WTC11 (cell line): Measurements from ENCODE around the gene SLC12A6. TPM values are rescaled to one million over a fixed set of nuclear protein-coding genes. Genes with fewer than 3 reads are reported as not detected.

Experiments
- ATAC-seq: fragments of 200-7000 bp; cut with Tn5 transposase; 2 replicates; pipeline ENCODE4 v1.10.0; 2021; ENCODE audit warnings: mild to moderate bottlenecking, moderate library complexity
- CTCF ChIA-PET: fragments of 300-600 bp; sonication (Branson Sonifier 250); formaldehyde crosslinking; loops from one replicate; lab custom pipeline; 2021; ENCODE audit warnings: antibody characterized with exemption; lab: Charles Lee
- POLR2A ChIA-PET: fragments of 350-600 bp; sonication (Branson Sonifier 250); formaldehyde crosslinking; loops from one replicate; lab custom pipeline; 2021; ENCODE audit warnings: antibody characterized with exemption; lab: Charles Lee
- DNase-seq: peaks from one replicate; pipeline ENCODE4 v3.0.0; 2021; ENCODE audit warnings: low spot score
- H3K27ac Mint-ChIP-seq: 2 replicates; pipeline ENCODE4 v1.8.0; 2021; ENCODE audit warnings: mixed read lengths
- H3K27me3 Mint-ChIP-seq: 2 replicates; pipeline ENCODE4 v1.8.0; 2021; ENCODE audit warnings: low read depth, mild to moderate bottlenecking, moderate library complexity, mixed read lengths
- H3K36me3 Mint-ChIP-seq: 2 replicates; pipeline ENCODE4 v1.8.0; 2021; ENCODE audit warnings: mixed read lengths
- H3K4me1 Mint-ChIP-seq: 2 replicates; pipeline ENCODE4 v1.8.0; 2022; ENCODE audit warnings: mixed read lengths
- H3K4me3 Mint-ChIP-seq: 2 replicates; pipeline ENCODE4 v1.8.0; 2021; ENCODE audit warnings: mild to moderate bottlenecking, moderate library complexity, mixed read lengths
- H3K9me3 Mint-ChIP-seq: 2 replicates; pipeline ENCODE4 v1.8.0; 2021; ENCODE audit warnings: mixed read lengths
- AFF4 ChIP-seq: sonication (generic); formaldehyde crosslinking; IDR thresholded peaks from 2 replicates; pipeline ENCODE4 v1.8.1; 2023; ENCODE audit warnings: mild to moderate bottlenecking, missing genetic modification reagents, borderline replicate concordance
- AR ChIP-seq: fragments of 250-450 bp; sonication (Bioruptor Pico); IDR thresholded peaks from 2 replicates; pipeline ENCODE4 v1.9.0; 2021; ENCODE audit warnings: mild to moderate bottlenecking
- ATF2 ChIP-seq: sonication (generic); formaldehyde crosslinking; IDR thresholded peaks from 2 replicates; pipeline ENCODE4 v1.8.1; 2022; ENCODE audit warnings: low read depth, missing genetic modification reagents, borderline replicate concordance
- CBFB ChIP-seq: sonication (generic); formaldehyde crosslinking; IDR thresholded peaks from 2 replicates; pipeline ENCODE4 v1.8.1; 2022; ENCODE audit warnings: mild to moderate bottlenecking, low read depth, missing genetic modification reagents
- CDX4 ChIP-seq: fragments of 250-450 bp; sonication (Bioruptor Pico); IDR thresholded peaks from 2 replicates; pipeline ENCODE4 v1.9.0; 2021; ENCODE audit warnings: moderate library complexity, mild to moderate bottlenecking, inconsistent platforms, borderline replicate concordance
- E2F5 ChIP-seq: sonication (generic); formaldehyde crosslinking; IDR thresholded peaks from 2 replicates; pipeline ENCODE4 v1.8.1; 2022; ENCODE audit warnings: mild to moderate bottlenecking, moderate library complexity, missing genetic modification reagents
- ETV6 ChIP-seq: sonication (generic); formaldehyde crosslinking; IDR thresholded peaks from 2 replicates; pipeline ENCODE4 v1.8.1; 2022; ENCODE audit warnings: mild to moderate bottlenecking, missing genetic modification reagents
- HMGA2 ChIP-seq: fragments of 250-450 bp; sonication (Bioruptor Pico); IDR thresholded peaks from 2 replicates; pipeline ENCODE4 v1.4.0; 2021; ENCODE audit warnings: mild to moderate bottlenecking, moderate library complexity
- JAZF1 ChIP-seq: fragments of 250-450 bp; sonication (Bioruptor Pico); IDR thresholded peaks from 2 replicates; pipeline ENCODE4 v1.9.0; 2021; ENCODE audit warnings: moderate library complexity, mild to moderate bottlenecking, inconsistent platforms
- MXD4 ChIP-seq: fragments of 250-450 bp; sonication (Bioruptor Pico); IDR thresholded peaks from 2 replicates; pipeline ENCODE4 v1.8.0; 2021; ENCODE audit warnings: mild to moderate bottlenecking, moderate library complexity, borderline replicate concordance
- NR1H2 ChIP-seq: sonication (generic); formaldehyde crosslinking; IDR thresholded peaks from 2 replicates; pipeline ENCODE4 v1.9.0; 2021; ENCODE audit warnings: mild to moderate bottlenecking, moderate library complexity, missing genetic modification reagents
- NR2C2 ChIP-seq: sonication (generic); formaldehyde crosslinking; IDR thresholded peaks from 2 replicates; pipeline ENCODE4 v1.8.0; 2022; ENCODE audit warnings: mild to moderate bottlenecking, missing genetic modification reagents
- PRRX2 ChIP-seq: fragments of 250-450 bp; sonication (Bioruptor Pico); IDR thresholded peaks from 2 replicates; pipeline ENCODE4 v1.8.0; 2021; ENCODE audit warnings: mild to moderate bottlenecking
- RORB ChIP-seq: fragments of 250-450 bp; sonication (Bioruptor Pico); IDR thresholded peaks from 2 replicates; pipeline ENCODE4 v1.9.0; 2021; ENCODE audit warnings: mild to moderate bottlenecking
- SMAD3 ChIP-seq: sonication (generic); formaldehyde crosslinking; IDR thresholded peaks from 2 replicates; pipeline ENCODE4 v1.8.0; 2022; ENCODE audit warnings: missing genetic modification reagents, mild to moderate bottlenecking, borderline replicate concordance
- TEAD4 ChIP-seq: sonication (generic); formaldehyde crosslinking; IDR thresholded peaks from 2 replicates; pipeline ENCODE4 v1.8.0; 2022; ENCODE audit warnings: mild to moderate bottlenecking, missing genetic modification reagents
- ZNF121 ChIP-seq: sonication (generic); formaldehyde crosslinking; IDR thresholded peaks from 2 replicates; pipeline ENCODE4 v1.8.0; 2023; ENCODE audit warnings: missing genetic modification reagents
- ZNF232 ChIP-seq: sonication (generic); formaldehyde crosslinking; IDR thresholded peaks from 2 replicates; pipeline ENCODE4 v1.8.0; 2022; ENCODE audit warnings: mild to moderate bottlenecking, missing genetic modification reagents
- ZNF263 ChIP-seq: sonication (generic); formaldehyde crosslinking; IDR thresholded peaks from 2 replicates; pipeline ENCODE4 v1.8.1; 2022; ENCODE audit warnings: low read depth, mild to moderate bottlenecking, moderate library complexity, missing genetic modification reagents
- ZNF396 ChIP-seq: fragments of 250-450 bp; sonication (Bioruptor Pico); IDR thresholded peaks from 2 replicates; pipeline ENCODE4 v1.8.0; 2021; ENCODE audit warnings: mild to moderate bottlenecking, moderate library complexity, borderline replicate concordance
- ZNF671 ChIP-seq: fragments of 250-450 bp; sonication (Bioruptor Pico); IDR thresholded peaks from 2 replicates; pipeline ENCODE4 v1.8.0; 2021; ENCODE audit warnings: mild to moderate bottlenecking
- total RNA-seq: library from RNA; stranded (reverse); gene quantifications from 3 replicates; pipeline ENCODE4 v1.2.3, GENCODE V29; 2021

SLC12A6 gene
- total RNA-seq, 1 experiment from 2014 or later, result 16.2 TPM

GRCh38 chr15:34262362-34262761 lies 75.2 kb downstream of the SLC12A6 start (continued):
- TF ChIP-seq CDX4 (CRISPR knock-in tag), result no peak
- TF ChIP-seq ZNF121 (CRISPR knock-in tag), result no peak
- no peak for TF ChIP-seq JAZF1 (CRISPR knock-in tag)
- no peak for TF ChIP-seq NR1H2 (CRISPR knock-in tag)

GRCh38 chr15:34259566-34259965 lies 78.0 kb downstream of the SLC12A6 start:
- H3K9me3 Mint-ChIP-seq, result no peaks in the 10 kb centered on the region
- no peaks in the 10 kb centered on the region for H3K36me3 Mint-ChIP-seq
- H3K4me3 Mint-ChIP-seq, result no peak overlapping the region
- TF ChIP-seq AR (CRISPR knock-in tag) (no peak), ATF2 (no peak), CDX4 (CRISPR knock-in tag) (no peak), NR2C2 (CRISPR knock-in tag) (no peak), JAZF1 (CRISPR knock-in tag) (no peak), ZNF263 (CRISPR knock-in tag) (no peak), TEAD4 (no peak), RORB (CRISPR knock-in tag) (no peak), ZNF232 (CRISPR knock-in tag) (no peak), ZNF396 (no peak), HMGA2 (CRISPR knock-in tag) (no peak), AFF4 (no peak), MXD4 (no peak), SMAD3 (CRISPR knock-in tag) (no peak), ETV6 (no peak), ZNF671 (no peak), E2F5 (no peak), PRRX2 (CRISPR knock-in tag) (no peak), CBFB (CRISPR knock-in tag) (no peak)
- ATAC-seq, result no peak
- H3K27ac Mint-ChIP-seq, result no peak overlapping the region
- no peaks in the 10 kb centered on the region for H3K27me3 Mint-ChIP-seq
- no peak for DNase-seq
- CTCF ChIA-PET, result no interaction called here
- POLR2A ChIA-PET, result no interaction called here
- H3K4me1 Mint-ChIP-seq, result 0 out of 2 replicates have a peak, but pooled peaks cover 3% of the 10 kb centered on the region
